Neural progenitor cell (in vitro differentiated cells): ENCODE data around the gene HIPK2. TPM values are rescaled to one million over a fixed set of nuclear protein-coding genes. Genes with fewer than 3 reads are reported as not detected.

Experiments used
- DNase-seq: peaks from one replicate; pipeline ENCODE4 v3.0.0-alpha.2; 2016; ENCODE audit warnings: low spot score
- H2AFZ ChIP-seq: fragments of 200-600 bp; sonication (generic); replicated peaks from 2 replicates; pipeline ENCODE4 v1.6.1; 2016; ENCODE audit warnings: antibody characterized with exemption
- H3F3A ChIP-seq: fragments of 200-600 bp; sonication (generic); 2 replicates; pipeline ENCODE4 v1.6.1; 2016; ENCODE audit warnings: antibody characterized with exemption, low read depth
- H3K27ac ChIP-seq: fragments of 200-600 bp; sonication (generic); 2 replicates; pipeline ENCODE4 v1.5.1; 2016; ENCODE audit warnings: mild to moderate bottlenecking
- H3K27me3 ChIP-seq: fragments of 200-600 bp; sonication (generic); 2 replicates; pipeline ENCODE4 v1.6.1; 2016; ENCODE audit warnings: mild to moderate bottlenecking, moderate library complexity
- H3K36me3 ChIP-seq: fragments of 200-600 bp; sonication (generic); 2 replicates; pipeline ENCODE4 v1.5.1; 2016
- H3K4me1 ChIP-seq: fragments of 200-600 bp; sonication (generic); 2 replicates; pipeline ENCODE4 v1.6.1; 2016; ENCODE audit warnings: mixed run types
- H3K4me2 ChIP-seq: fragments of 200-600 bp; sonication (generic); 2 replicates; pipeline ENCODE4 v1.6.1; 2016
- H3K4me3 ChIP-seq: fragments of 200-600 bp; sonication (generic); 2 replicates; pipeline ENCODE4 v1.5.1; 2016
- H3K79me2 ChIP-seq: fragments of 200-600 bp; sonication (generic); 2 replicates; pipeline ENCODE4 v1.6.1; 2016; ENCODE audit warnings: low read depth
- H3K9ac ChIP-seq: fragments of 200-600 bp; sonication (generic); 2 replicates; pipeline ENCODE4 v1.6.1; 2016
- H3K9me3 ChIP-seq: fragments of 200-600 bp; sonication (generic); 2 replicates; pipeline ENCODE4 v1.5.1; 2016; ENCODE audit warnings: low read depth
- H4K20me1 ChIP-seq: fragments of 200-600 bp; sonication (generic); 2 replicates; pipeline ENCODE4 v1.6.1; 2016; ENCODE audit warnings: low read depth
- H3K27ac Mint-ChIP-seq: 3 replicates; pipeline ENCODE4 v1.8.0; 2021; ENCODE audit warnings: mixed read lengths
- H3K27me3 Mint-ChIP-seq: 2 replicates; pipeline ENCODE4 v1.8.0; 2022; ENCODE audit warnings: low read depth, mild to moderate bottlenecking, inconsistent platforms, moderate library complexity, mixed read lengths; ENCODE audit not compliant: insufficient read depth
- H3K36me3 Mint-ChIP-seq: 3 replicates; pipeline ENCODE4 v1.8.0; 2021; ENCODE audit warnings: mixed read lengths
- H3K4me1 Mint-ChIP-seq: 3 replicates; pipeline ENCODE4 v1.8.0; 2021; ENCODE audit warnings: mixed read lengths
- H3K4me3 Mint-ChIP-seq: 3 replicates; pipeline ENCODE4 v1.8.0; 2021; ENCODE audit warnings: mild to moderate bottlenecking, moderate library complexity, mixed read lengths
- H3K9me3 Mint-ChIP-seq: 3 replicates; pipeline ENCODE4 v1.8.0; 2020; ENCODE audit warnings: mixed read lengths
- CTCF ChIP-seq: fragments of 200-600 bp; sonication (generic); IDR thresholded peaks from 2 replicates; pipeline ENCODE4 v1.5.1; 2017; ENCODE audit warnings: antibody characterized with exemption, mild to moderate bottlenecking
- EZH2 ChIP-seq: fragments of 200-600 bp; sonication (generic); IDR thresholded peaks from 2 replicates; pipeline ENCODE4 v1.6.1; 2017; ENCODE audit warnings: antibody characterized with exemption, mild to moderate bottlenecking, moderate library complexity
- EZH2phosphoT487 ChIP-seq: fragments of 200-600 bp; sonication (generic); IDR thresholded peaks from 2 replicates; pipeline ENCODE4 v1.6.1; 2017; ENCODE audit warnings: antibody characterized with exemption
- total RNA-seq: library from RNA; depleted of rRNA; stranded (reverse); fragments of >200 nt; gene quantifications from 2 replicates; pipeline ENCODE4 v1.2.3, GENCODE V29; 2015; ENCODE audit warnings: low replicate concordance

HIPK2 gene
- total RNA-seq, 1 donor from 2014 or later, result 12.8 TPM

GRCh38 chr7:139566736-139567646 is 210.8 kb downstream of the HIPK2 start:
- H3K36me3 Mint-ChIP-seq, result peaks cover 28% of the 10 kb centered on the region
- H3F3A ChIP-seq, result no peaks in the 10 kb centered on the region
- no peak overlapping the region for H3K4me2 ChIP-seq
- no peak overlapping the region for H3K27ac ChIP-seq
- H3K36me3 ChIP-seq, result no peaks in the 10 kb centered on the region
- H3K27me3 ChIP-seq, result no peaks in the 10 kb centered on the region
- H3K9ac ChIP-seq, result no peak overlapping the region
- H3K79me2 ChIP-seq, result no peaks in the 10 kb centered on the region
- peaks cover 9% of the 10 kb centered on the region for H3K4me1 ChIP-seq
- no peak overlapping the region for H3K27ac Mint-ChIP-seq
- no peak overlapping the region for H2AFZ ChIP-seq
- peaks cover 9% of the 10 kb centered on the region for H3K4me1 Mint-ChIP-seq
- H3K4me3 Mint-ChIP-seq, result no peak overlapping the region
- H3K9me3 ChIP-seq, result no peaks in the 10 kb centered on the region
- TF ChIP-seq CTCF (no peak), EZH2phosphoT487 (no peak), EZH2 (no peak)
- peaks cover 2% of the 10 kb centered on the region for H3K27me3 Mint-ChIP-seq
- no peak overlapping the region for H3K4me3 ChIP-seq
- no peaks in the 10 kb centered on the region for H3K9me3 Mint-ChIP-seq
- no peaks in the 10 kb centered on the region for H4K20me1 ChIP-seq
- DNase-seq, result no peak

- Mint-ChIP-seq H3K27me3 (peaks cover 2% of the 10 kb centered on the region), H3K4me3 (no peak overlapping the region), H3K36me3 (peaks cover 29% of the 10 kb centered on the region), H3K27ac (no peak overlapping the region), H3K9me3 (no peaks in the 10 kb centered on the region), H3K4me1 (peaks cover 9% of the 10 kb centered on the region)
- Histone ChIP-seq H3K27me3 (no peaks in the 10 kb centered on the region), H3K4me3 (no peak overlapping the region), H3K36me3 (no peaks in the 10 kb centered on the region), H3K9ac (no peak overlapping the region), H3K4me2 (no peak overlapping the region), H4K20me1 (no peaks in the 10 kb centered on the region), H3K27ac (no peak overlapping the region), H3K9me3 (no peaks in the 10 kb centered on the region), H3K79me2 (no peaks in the 10 kb centered on the region), H3K4me1 (peaks cover 9% of the 10 kb centered on the region), H3F3A (no peaks in the 10 kb centered on the region), H2AFZ (no peak overlapping the region)
- DNase-seq, result no peak
- no peak for TF ChIP-seq EZH2phosphoT487
- TF ChIP-seq CTCF, result no peak
- no peak for TF ChIP-seq EZH2
Measured at GRCh38 chr7:139566075-139566474, 211.7 kb downstream of the HIPK2 start.

- Histone ChIP-seq H2AFZ (no peak overlapping the region), H3K4me3 (no peak overlapping the region), H3K27me3 (no peaks in the 10 kb centered on the region), H3K4me2 (no peak overlapping the region), H3K79me2 (no peaks in the 10 kb centered on the region), H3K9ac (no peak overlapping the region), H3K4me1 (peaks cover 5% of the 10 kb centered on the region), H4K20me1 (no peaks in the 10 kb centered on the region), H3K36me3 (no peaks in the 10 kb centered on the region), H3K9me3 (no peaks in the 10 kb centered on the region), H3F3A (no peaks in the 10 kb centered on the region), H3K27ac (no peak overlapping the region)
- Mint-ChIP-seq H3K27ac (no peak overlapping the region), H3K27me3 (peaks cover 2% of the 10 kb centered on the region), H3K4me3 (no peak overlapping the region), H3K36me3 (peaks cover 31% of the 10 kb centered on the region), H3K4me1 (peaks cover 5% of the 10 kb centered on the region), H3K9me3 (peaks cover 3% of the 10 kb centered on the region)
- TF ChIP-seq EZH2phosphoT487, result no peak
- no peak for TF ChIP-seq EZH2
- no peak for TF ChIP-seq CTCF
- no peak for DNase-seq
Measured at GRCh38 chr7:139563856-139564255, 213.9 kb downstream of the HIPK2 start.
